Stimulated activated CD4-positive, alpha-beta T cell treated with anti-CD3 and anti-CD28 coated beads, Interleukin-4, amount 100 ng/mL, for 1 hour (primary cell): ENCODE results near the gene TMEM271.
A peak's percentile ranks its signal among the peaks of the same experiment; 100 is the strongest.
"Not testable (repeated sequence)": the region's sequence is repeated elsewhere in the genome, so short reads cannot be mapped to it uniquely, and the experiment has no call there.

Experiments
- DNase-seq: peaks from one replicate; pipeline ENCODE4 v3.0.0-alpha.2; 2020

Gene TMEM271

DNA sequence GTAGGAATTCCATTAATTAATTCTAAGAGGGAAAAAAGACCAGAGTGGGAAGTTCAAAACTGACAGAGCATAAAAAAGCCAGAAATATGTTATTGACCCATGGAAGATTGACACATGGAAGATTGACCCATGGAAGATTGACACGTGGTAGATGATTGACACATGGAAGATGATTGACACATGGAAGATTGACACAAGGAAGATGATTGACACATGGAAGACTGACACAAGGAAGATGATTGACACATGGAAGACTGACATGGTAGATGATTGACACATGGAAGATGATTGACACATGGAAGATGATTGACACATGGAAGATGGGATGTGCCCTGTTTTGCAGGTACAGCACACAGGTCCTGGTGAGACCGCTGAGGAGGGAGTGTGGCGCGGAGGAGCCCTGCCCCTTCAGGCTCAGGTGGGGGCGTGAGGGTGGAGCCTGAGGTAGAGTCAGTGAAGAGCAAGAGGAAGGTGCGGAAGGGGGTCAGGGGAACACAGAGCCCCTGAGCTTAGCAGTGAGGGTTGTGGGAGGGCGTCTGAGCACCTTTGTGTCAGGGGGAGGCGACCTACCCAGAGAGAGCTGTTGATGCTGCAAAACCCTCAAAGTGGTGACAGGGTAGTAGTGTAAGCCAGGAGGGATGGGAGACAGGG is 33.4 kb upstream of the TMEM271 start:
- DNase-seq = no peak

DNA sequence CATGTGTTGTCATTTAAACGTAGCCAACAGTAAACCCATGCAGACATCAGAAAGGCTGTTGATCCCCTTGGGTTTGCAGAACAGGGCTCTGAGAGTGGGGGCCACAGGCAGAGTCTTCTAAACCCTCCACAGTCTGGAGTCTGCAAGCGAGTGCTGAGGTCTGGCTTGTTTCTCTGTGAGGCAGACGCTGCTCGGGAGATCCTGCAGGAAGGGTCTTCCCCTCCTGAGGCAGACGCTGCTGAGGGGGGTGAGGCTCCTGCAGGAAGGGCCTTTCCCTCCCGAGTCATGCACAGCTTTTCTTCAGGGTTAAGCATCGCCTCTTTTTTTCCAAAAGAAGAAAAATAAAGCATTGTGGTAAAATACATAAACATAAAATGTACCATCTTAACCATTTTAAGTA is 32.1 kb upstream of the TMEM271 start:
- DNase-seq = no peak

GRCh38 chr4:605702-606425 is 29.8 kb upstream of the TMEM271 start:
- DNase-seq = no peak

DNA sequence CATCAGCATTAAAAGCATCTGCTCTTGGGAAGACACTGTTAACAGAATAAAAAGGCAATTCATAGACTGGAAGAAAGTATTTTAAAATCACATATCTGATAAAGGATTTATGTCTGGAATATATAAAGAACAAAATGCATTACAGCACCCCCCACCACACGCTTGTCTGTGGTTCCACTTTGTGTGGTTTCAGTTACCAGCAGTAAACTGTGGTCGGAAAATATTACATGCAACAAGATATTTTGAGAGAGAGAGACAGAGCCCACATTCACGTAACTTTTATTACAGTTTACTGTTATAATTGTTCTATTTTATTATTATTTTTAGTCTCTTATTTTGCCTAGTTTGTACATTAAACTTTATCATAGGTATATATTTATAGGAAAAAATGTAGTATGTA is 28.0 kb upstream of the TMEM271 start:
- no peak for DNase-seq

GRCh38 chr4:602559-602942 is 26.5 kb upstream of the TMEM271 start:
- peak; percentile 65 for DNase-seq

GRCh38 chr4:601612-602558 is 25.8 kb upstream of the TMEM271 start:
- DNase-seq = no peak

- DNase-seq = peak; percentile 37
Observed at GRCh38 chr4:600850-601515, 24.9 kb upstream of the TMEM271 start.

GRCh38 chr4:600166-600565 is 24.1 kb upstream of the TMEM271 start:
- DNase-seq = no peak

DNA sequence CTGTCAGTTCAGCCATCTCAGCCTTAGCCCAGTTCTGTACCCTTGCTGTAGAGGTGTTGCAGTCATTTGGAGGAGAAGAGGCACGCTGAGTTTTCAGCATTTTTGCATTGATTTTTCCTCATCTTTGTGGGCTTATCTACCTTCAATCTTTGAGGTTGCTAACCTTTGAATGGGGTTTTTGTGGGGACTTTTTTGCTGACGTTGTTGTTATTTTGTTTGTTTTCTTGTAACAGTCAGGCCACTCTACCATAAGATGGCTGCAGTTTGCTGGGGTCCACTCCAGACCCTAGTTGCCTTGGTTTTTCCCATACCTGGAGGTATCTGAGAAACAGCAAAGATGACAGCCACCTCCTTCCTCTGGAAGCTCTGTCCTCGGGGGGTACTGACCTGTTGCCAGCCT is 22.8 kb upstream of the TMEM271 start:
- DNase-seq = no peak

- DNase-seq = no peak
Observed at GRCh38 chr4:592825-593520, 16.9 kb upstream of the TMEM271 start.

DNA sequence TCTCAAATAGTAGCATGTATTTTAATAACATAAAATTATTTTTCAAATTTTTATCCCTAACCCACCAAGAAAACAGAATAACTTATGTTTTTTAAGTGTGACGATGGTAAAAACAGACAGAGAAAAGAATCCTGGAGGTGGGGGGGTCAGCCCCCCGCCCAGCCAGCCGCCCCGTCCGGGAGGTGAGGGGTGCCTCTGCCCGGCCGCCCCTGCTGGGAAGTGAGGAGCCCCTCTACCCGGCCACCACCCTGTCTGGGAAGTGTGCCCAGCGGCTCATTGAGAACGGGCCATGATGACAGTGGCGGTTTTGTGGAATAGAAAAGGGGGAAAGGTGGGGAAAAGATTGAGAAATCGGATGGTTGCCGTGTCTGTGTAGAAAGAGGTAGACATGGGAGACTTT is 16.1 kb upstream of the TMEM271 start:
- not testable (repeated sequence) for DNase-seq

GRCh38 chr4:590313-590841 is 14.3 kb upstream of the TMEM271 start:
- no peak for DNase-seq

DNA sequence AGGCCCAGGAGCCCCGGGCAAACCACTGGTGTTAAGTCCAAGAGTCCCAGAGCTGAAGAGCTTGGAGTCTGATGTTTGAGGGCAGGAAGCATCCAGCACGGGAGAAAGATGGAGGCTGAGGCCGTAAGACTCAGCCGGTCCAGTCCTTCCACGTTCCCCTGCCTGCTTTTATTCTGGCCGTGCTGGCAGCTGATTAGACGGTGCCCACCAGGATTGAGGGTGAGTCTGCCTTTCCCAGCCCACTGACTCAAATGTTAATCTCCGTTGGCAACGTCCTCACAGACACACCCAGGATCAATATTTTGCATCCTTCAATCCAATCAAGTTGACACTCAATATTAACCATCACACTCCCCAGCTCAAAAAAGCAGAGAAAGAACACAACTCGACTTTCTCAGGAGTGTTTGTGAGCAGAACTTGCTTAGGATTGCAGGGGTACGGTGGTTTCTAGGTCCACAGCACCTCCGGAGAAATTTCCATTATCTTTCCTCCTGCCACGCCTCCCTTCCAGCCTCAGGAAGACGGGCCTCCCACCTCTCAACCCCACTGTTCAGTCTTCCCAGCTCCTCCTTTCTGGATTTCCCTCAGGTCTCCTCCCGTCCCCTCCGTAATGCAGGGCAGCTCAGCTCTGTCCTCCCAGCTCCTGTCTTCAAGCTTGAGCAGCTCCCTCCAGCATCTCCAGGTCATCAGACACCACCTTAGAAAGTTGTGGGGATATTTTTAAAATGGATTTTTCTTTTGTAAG is 13.3 kb upstream of the TMEM271 start:
- DNase-seq = no peak

DNA sequence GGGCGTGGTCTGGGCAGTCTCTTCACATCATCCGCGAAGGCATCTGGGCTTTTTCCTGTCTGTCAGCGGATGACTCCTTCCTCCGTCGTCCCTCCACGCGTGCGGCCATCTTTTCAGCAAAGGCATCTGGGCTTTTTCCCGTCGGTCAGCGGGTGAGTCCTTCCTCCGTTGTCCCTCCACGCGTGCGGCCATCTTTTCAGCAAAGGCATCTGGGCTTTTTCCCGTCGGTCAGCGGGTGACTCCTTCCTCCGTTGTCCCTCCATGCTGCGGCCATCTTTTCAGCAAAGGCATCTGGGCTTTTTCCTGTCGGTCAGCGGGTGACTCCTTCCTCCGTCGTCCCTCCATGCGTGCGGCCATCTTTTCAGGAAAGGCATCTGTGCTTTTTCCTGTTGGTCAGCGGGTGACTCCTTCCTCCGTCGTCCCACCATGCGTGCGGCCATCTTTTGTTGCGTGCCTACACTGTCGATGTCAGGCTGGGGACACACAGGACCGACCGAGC is 12.3 kb upstream of the TMEM271 start:
- DNase-seq = no peak

DNA sequence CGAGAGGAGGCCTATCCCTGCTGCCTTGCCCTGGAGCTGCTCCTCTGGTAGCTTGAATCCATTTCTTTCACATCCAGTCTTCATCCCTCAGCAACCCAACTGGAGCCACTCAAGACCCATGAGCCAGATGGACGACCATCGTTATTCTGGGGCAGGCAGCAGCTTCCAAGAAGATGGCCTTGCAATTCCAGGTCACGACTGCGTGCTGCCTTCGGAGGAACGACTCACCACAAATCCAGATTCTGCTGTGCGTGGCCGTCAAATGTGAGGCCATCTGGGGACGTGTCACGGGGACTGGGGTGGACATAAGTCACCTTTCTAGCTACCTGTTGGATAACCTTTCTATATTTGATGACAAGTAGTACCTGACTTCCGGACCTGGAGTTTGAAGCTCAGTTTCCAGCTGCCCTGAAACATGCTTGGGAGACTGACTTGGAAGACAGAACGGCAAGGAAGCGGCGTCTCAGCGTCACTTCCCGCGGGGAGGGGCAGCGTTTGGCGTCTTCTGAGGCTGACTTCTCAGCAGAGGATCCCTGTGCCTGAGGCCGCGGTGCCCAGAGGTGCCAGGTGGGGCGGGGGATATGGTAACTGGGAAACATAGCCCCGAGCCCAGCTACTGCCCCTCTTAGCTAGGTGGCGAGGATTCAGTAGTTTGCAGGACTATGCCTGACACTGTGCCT is 11.7 kb upstream of the TMEM271 start:
- DNase-seq = no peak

DNA sequence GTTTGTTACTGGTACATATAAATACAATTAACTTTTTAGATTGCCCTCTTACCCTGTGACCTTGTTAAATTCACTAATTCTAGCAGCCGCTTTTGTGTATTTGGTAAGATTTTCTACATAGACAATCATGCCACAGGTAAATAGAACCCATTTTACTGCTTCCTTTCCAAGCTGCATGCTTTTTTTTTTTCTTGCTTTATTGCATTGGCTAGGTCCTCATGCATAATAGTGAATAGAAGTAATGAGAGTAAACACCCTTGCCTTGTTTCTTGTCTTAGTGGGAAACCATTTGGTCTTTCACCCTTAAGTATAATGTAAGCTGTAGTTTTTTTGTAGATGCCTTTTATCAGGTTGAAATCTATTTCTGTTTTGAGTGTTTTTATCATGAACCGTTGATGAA is 7.7 kb upstream of the TMEM271 start:
- no peak for DNase-seq

- no peak for DNase-seq
Observed at GRCh38 chr4:581753-582361, 5.8 kb upstream of the TMEM271 start.

GRCh38 chr4:581181-581580 is 5.1 kb upstream of the TMEM271 start:
- no peak for DNase-seq

DNA sequence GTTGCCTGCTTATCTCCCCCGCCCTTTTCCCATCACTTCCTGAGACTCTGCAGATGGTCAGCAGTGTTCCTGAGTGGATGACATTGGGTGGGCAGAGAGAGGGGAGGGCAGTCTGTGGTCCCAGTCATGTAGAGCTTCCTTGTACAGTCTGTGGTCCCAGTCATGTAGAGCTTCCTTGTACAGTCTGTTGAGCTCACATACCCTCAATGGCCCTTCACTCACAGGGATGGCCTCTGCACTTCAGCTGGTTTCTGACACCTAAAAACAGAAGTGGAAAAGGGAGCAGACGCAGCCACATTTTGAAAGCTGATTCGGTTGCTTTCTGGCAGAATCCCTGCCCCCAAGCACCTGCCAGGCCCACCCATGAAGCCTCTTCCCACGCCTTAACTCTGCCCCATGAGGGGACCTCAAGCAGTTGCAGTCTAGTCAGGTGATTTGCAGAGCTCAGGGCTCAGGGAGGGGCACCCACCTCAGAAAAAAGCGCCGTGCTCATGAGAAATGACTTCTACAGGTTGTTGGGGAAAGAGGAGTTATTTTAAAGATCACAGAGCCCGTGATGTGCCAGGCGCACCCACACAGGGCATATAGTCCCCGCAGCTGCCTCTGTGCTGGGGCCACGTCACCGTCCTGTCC is 3.6 kb upstream of the TMEM271 start:
- DNase-seq = no peak
